COLO668 (cell line): ENCODE measurements around the gene ATP10A.

Experiments used
- DNase-seq: peaks from one replicate; lab custom pipeline; 2025; ENCODE audit not compliant: unreplicated experiment; lab: John Stamatoyannopoulos, UW

ATP10A gene

DNA sequence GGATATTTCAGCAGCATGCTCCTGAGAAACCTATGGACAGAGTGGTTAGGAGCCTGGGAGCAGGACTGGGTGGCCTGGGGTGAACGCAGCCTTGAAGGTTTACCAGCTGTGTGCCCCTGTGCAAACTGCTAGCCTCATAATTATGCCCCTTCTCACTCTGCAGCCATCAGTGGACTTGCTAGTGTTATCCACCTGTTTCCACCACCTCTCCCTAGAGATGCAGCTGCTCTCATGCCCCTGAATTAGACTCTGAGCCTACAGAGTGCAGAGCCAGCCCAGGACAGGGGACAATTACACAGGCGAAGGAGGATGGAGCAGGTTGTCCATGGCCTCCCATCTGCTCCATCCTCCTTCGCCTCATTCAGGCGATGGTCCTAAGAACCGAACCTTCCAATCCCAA is 175.9 kb downstream of the ATP10A start:
- no peak for DNase-seq

GRCh38 chr15:25686780-25687179 is 176.3 kb downstream of the ATP10A start:
- DNase-seq, result no peak

- DNase-seq, result no peak
Measured at GRCh38 chr15:25684521-25685431, 178.4 kb downstream of the ATP10A start.

GRCh38 chr15:25683911-25684310 is 179.2 kb downstream of the ATP10A start:
- no peak for DNase-seq

DNA sequence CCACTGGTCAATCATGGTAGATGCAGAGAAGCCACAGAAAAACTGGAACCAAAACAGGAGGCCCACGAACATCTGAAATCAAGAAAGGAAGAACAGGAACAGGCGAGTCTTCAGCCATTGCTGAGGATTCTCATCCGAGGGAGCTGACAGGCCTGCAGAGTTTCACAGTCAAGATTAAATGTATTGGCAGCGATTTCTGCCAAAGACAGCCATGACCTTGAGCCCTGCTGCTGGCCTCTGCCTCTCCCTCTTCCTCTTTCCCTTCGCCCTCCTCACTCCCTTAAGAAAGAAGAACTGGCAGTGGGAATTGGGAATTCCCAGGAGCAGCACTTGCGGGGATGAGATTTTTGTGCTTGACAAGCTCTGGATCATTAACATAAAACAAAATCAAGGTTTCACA is 179.7 kb downstream of the ATP10A start:
- DNase-seq, result no peak

GRCh38 chr15:25682340-25682739 is 180.8 kb downstream of the ATP10A start:
- no peak for DNase-seq

GRCh38 chr15:25680686-25681025 is 182.5 kb downstream of the ATP10A start:
- no peak for DNase-seq

DNA sequence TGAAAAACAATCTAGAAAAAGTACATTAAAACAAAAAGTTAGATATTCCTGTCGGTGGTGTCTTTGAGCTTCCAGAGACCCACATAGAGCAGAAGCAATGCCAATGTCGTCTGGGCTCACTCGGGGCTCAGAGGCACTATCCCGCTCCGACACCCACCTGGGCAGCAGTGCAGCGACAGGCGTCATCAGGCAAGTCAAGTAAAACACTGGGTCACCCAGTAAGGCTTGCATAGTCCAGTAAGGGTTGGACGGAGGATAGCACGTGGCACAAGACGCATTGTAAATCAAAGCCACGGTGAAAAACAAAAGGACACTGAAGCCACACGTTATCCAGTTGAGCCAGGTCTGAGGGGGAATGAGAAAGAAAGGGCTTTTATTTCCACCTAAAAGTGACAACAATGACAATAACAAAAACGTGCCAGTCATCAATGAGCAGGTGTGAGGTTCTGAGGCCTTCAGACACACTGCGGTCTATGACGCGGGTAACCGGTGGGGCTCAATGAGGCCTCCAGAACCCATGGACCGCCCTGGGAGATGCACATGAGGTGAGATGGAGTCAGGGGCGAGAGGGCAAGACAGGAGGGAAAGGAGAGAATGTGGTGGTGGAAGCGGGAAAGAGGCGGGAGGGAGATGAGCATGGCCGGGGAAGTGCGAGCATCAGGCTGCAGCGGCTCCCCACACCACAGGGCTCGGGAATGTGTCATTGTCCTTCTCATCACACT is 183.0 kb downstream of the ATP10A start:
- DNase-seq, result no peak

GRCh38 chr15:25679492-25679891 is 183.6 kb downstream of the ATP10A start:
- DNase-seq, result no peak

GRCh38 chr15:25678500-25678855 is 184.6 kb downstream of the ATP10A start:
- no peak for DNase-seq

DNA sequence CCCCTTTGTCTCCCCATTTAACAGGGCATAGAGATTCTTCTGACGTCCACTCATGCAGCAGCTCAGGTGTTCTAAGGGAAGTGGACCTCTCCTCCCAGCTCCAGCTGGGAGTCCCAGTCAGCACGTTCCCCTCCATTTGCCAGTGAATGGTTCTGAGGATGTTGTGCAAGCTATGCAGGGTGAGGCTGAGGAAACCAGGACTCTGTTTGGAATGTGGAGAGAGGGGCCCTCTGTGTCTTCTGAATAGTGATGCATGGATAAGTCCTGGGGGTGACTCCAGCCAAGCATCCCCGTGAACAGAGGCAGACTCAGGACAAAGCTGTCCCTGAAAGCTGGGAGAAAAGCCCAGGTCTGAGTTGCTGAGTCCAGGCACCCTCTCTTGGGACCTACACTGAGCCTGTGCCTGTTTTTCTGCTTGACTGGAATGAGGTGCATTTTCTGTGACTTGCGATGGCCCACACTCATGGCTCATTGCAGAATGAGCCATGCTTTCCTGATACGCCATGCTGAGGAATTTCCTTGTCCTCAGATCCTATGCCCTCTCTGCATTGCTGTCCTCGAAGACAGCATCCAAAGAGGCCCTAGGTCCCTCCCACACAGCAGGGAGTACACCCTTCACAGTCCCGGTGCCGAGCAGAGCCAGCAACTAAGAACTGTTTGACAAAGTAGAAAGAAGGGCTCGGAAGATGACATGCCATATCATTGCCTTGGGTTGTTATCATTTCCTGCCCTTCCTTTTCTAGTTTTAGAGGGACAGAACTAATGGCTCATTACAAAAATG is 185.2 kb downstream of the ATP10A start:
- no peak for DNase-seq

GRCh38 chr15:25676070-25676469 is 187.1 kb downstream of the ATP10A start:
- DNase-seq, result no peak

DNA sequence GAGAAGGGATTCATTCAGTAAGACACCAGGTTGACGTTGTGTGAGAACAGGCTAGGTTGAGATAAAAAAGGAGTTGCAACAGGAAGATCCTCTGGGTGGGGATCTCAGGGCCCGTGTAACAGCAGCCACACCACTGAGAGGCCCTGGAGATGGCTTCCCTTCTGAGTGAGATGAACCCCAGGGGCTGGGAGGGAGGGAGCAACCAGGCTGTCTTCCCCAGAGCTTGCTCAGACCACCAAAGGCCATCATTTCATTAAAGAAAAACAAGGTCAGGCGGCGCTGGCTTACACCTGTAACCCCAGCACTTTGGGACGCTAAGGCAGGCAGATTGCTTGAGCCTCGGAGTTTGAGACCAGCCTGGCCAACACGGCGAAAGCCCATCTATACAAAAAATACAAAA is 187.7 kb downstream of the ATP10A start:
- DNase-seq, result no peak

DNA sequence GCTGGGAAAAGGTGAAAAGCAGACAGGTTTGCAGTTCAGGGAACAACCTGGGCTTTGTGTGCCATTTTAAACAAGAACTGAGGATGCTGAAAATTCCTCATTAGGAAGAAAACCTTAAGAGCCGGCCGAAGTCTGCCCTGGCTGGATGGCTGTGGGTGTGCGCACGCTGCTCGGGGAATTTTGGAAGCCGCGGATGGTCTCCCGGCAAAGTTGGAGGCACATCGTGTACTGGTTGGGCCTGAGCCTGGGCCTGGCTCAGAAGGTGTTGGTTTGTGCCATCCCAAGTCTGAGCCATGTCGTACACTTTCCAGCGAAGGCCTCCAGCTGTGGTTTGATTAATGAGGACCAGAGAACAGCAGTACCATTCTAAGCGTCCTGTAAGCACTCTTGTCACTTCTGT is 188.2 kb downstream of the ATP10A start:
- DNase-seq, result no peak

GRCh38 chr15:25673972-25674371 is 189.2 kb downstream of the ATP10A start:
- no peak for DNase-seq

- DNase-seq, result no peak
Measured at GRCh38 chr15:25673351-25673750, 189.8 kb downstream of the ATP10A start.

GRCh38 chr15:25671132-25671531 is 192.0 kb downstream of the ATP10A start:
- no peak for DNase-seq

DNA sequence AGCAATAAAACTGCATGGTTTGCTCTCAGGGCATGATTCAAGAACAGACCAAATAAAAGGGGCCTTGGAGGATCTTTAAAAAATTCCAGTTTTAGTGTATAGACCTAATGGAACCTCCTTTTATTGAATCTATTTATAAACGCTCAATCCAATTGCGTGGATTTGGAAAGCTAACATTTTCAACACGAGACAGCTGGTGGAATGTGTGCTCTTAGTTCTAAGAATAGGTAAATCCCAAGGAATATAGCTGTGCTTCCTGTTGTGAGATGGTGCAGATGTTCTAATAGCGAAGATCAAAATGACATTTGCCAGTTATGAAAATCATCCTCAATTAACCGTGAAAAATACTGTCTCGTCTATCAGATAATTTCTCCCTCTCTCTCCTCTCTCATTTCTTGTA is 192.5 kb downstream of the ATP10A start:
- DNase-seq, result no peak

DNA sequence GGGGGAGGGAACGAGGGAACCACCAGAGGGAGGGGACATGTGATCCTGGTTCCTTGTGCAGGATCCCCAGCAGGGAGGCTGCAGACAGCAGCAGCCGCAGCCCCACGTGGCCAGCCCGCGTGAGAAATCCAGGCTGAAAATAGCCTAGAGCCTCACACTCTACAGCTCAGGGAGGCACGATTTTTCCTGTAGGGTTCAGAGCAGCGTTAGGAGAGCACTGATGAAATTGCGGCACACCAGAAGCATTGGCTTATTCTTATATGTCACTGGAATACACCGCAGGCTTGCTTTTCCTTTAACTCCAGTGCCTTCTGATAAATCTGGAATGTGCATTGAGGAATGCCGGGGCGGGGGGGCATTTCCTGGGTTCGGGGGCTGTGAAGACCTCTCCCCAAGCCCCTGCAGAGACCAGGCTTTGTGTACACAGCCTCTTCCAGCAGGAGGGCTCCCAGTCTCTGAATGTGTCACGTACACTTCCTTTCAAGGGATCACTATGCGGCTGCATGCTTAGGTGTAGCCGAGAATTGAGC is 193.0 kb downstream of the ATP10A start:
- no peak for DNase-seq

DNA sequence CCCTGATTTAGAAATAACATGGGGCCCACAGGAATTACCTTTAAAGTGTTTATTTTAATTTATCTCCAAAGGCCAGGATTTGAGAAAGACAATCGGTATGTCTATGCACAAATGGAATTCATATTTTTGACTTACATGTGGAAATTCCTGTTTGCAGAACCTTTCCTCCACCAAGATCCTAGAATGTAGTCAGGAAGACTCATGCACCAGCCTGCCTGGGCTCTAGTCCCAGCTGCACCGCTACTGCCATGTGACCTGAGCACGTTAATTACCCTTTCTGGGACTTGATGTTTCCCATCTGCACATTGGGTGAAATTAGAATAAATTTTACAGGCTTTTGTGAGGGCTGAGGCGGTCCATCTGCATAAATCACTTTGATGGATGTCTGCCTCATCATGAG is 194.2 kb downstream of the ATP10A start:
- DNase-seq, result no peak

- DNase-seq, result no peak
Measured at GRCh38 chr15:25668236-25668795, 194.8 kb downstream of the ATP10A start.
